Measurements from ENCODE around the gene COX15.

DNA sequence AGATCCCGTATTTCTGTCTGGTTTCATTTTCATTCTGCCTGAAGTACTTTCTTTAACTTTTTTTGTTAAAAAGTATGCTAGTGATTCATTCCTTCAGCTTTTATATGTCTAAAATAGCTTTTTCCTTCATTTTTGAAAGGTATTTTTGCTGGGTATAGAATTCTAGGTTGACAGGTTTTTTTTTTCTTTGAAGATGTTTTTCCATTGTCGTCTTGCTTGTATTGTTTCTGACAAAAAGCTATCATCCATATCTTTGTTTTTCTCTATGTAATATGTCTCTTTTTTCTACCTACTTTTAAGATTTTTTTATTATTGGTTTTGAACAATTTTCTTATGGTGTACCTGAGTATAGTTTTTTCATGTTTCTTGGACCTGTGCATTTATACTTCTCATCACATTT is 8.3 kb upstream of the COX15 start:
- TF ChIP-seq, protein P1, sequence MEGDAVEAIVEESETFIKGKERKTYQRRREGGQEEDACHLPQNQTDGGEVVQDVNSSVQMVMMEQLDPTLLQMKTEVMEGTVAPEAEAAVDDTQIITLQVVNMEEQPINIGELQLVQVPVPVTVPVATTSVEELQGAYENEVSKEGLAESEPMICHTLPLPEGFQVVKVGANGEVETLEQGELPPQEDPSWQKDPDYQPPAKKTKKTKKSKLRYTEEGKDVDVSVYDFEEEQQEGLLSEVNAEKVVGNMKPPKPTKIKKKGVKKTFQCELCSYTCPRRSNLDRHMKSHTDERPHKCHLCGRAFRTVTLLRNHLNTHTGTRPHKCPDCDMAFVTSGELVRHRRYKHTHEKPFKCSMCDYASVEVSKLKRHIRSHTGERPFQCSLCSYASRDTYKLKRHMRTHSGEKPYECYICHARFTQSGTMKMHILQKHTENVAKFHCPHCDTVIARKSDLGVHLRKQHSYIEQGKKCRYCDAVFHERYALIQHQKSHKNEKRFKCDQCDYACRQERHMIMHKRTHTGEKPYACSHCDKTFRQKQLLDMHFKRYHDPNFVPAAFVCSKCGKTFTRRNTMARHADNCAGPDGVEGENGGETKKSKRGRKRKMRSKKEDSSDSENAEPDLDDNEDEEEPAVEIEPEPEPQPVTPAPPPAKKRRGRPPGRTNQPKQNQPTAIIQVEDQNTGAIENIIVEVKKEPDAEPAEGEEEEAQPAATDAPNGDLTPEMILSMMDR (optimal IDR thresholded peaks at IDR 0.05 in 1 of 3, IDR thresholded peaks at IDR 0.05 in 1 of 3, conservative IDR thresholded peaks at IDR 0.05 in 1 of 3; ENCODE audit: extremely low read depth in 1 of 3, insufficient read depth in 2 of 3, low read length in 3 of 3), result no peak
- no peak for TF ChIP-seq EZH2 (IDR thresholded peaks at IDR 0.05; ENCODE audit: low read length)

All from keratinocyte (primary cell).